H1 (cell line): Measurements from ENCODE around the gene RAB11FIP3. TPM values are rescaled to one million over a fixed set of nuclear protein-coding genes. Genes with fewer than 3 reads are reported as not detected.
A peak's percentile ranks its signal among the peaks of the same experiment; 100 is the strongest.

Experiments
- CTCF ChIA-PET: fragments of 300-600 bp; sonication (Branson Sonifier 250); formaldehyde crosslinking; loops from one replicate; lab custom pipeline; 2021; ENCODE audit not compliant: partially characterized antibody; lab: Charles Lee
- POLR2A ChIA-PET: fragments of 300-600 bp; sonication (Branson Sonifier 250); formaldehyde crosslinking; loops from one replicate; lab custom pipeline; 2021; ENCODE audit warnings: inconsistent platforms; ENCODE audit not compliant: partially characterized antibody; lab: Charles Lee
- DNase-seq, 2 experiments: peaks; one replicate each; pipeline versions ENCODE4 v3.0.0 to v3.0.0-alpha.2; 2010 to 2022; ENCODE audit warnings: low spot score in 2 of 2, low read depth in 1 of 2, mixed read lengths in 1 of 2
- FAIRE-seq: peaks from 2 replicates; lab custom pipeline; 2011; peaks lifted over from hg19 to GRCh38; lab: Jason Lieb, UNC
- H2AFZ ChIP-seq: 2 replicates; pipeline ENCODE4 v1.8.1; 2012; ENCODE audit warnings: low read length, inconsistent platforms
- H2AK5ac ChIP-seq: 2 replicates; pipeline ENCODE4 v1.6.1; 2013; ENCODE audit warnings: low read depth, low read length
- H2BK120ac ChIP-seq: replicated peaks from 2 replicates; pipeline ENCODE3; 2013; ENCODE audit warnings: low read depth, low read length, inconsistent platforms
- H2BK12ac ChIP-seq: 2 replicates; pipeline ENCODE4 v1.6.1; 2013; ENCODE audit warnings: low read depth, low read length
- H2BK15ac ChIP-seq: 2 replicates; pipeline ENCODE4 v1.6.1; 2013; ENCODE audit warnings: low read length
- H2BK20ac ChIP-seq: 2 replicates; pipeline ENCODE4 v1.6.1; 2013; ENCODE audit warnings: low read length
- H2BK5ac ChIP-seq: 2 replicates; pipeline ENCODE4 v1.6.1; 2013; ENCODE audit warnings: low read depth, low read length
- H3K14ac ChIP-seq: 2 replicates; pipeline ENCODE4 v1.6.1; 2013; ENCODE audit warnings: inconsistent platforms; ENCODE audit not compliant: insufficient read length
- H3K18ac ChIP-seq: 2 replicates; pipeline ENCODE4 v1.6.1; 2013; ENCODE audit warnings: low read length; ENCODE audit errors: extremely low read depth
- H3K23ac ChIP-seq: 2 replicates; pipeline ENCODE4 v1.6.1; 2013; ENCODE audit warnings: inconsistent platforms; ENCODE audit not compliant: insufficient read length
- H3K23me2 ChIP-seq: 2 replicates; pipeline ENCODE4 v1.6.1; 2013; ENCODE audit warnings: low read depth, low read length
- H3K27ac ChIP-seq: 2 replicates; pipeline ENCODE4 v1.6.1; 2011; ENCODE audit warnings: low read depth, low read length, inconsistent platforms
- H3K27me3 ChIP-seq, 4 experiments: replicated peaks in 1 of 4; 1 replicate in 1 of 4; 2 replicates in 3 of 4; pipeline versions ENCODE4 v1.6.1 to v1.8.1; 2011 to 2013; ENCODE audit warnings: low read length in 3 of 4, mild to moderate bottlenecking in 3 of 4, inconsistent platforms in 2 of 4, mixed read lengths in 2 of 4, moderate library complexity in 1 of 4; ENCODE audit not compliant: control insufficient read depth in 3 of 4, insufficient read depth in 3 of 4; ENCODE audit errors: extremely low read depth in 1 of 4
- H3K36me3 ChIP-seq, 4 experiments: 2 replicates each; pipeline versions ENCODE4 v1.6.1 to v1.8.1; 2011 to 2013; ENCODE audit warnings: mild to moderate bottlenecking in 4 of 4, low read length in 3 of 4, moderate library complexity in 2 of 4, control low read depth in 1 of 4, inconsistent platforms in 1 of 4; ENCODE audit not compliant: insufficient read depth in 4 of 4, control insufficient read depth in 2 of 4
- H3K4ac ChIP-seq: replicated peaks from 2 replicates; pipeline ENCODE3; 2013; ENCODE audit warnings: low read length, low read depth, mixed read lengths, inconsistent platforms; ENCODE audit not compliant: insufficient read length
- H3K4me1 ChIP-seq, 4 experiments: replicated peaks in 1 of 4; 1 replicate in 1 of 4; 2 replicates in 3 of 4; pipeline versions ENCODE4 v1.6.1 to v1.8.1; 2011 to 2013; ENCODE audit warnings: low read length in 3 of 4, inconsistent platforms in 2 of 4, mixed read lengths in 1 of 4; ENCODE audit not compliant: insufficient read depth in 4 of 4, control insufficient read depth in 3 of 4
- H3K4me2 ChIP-seq, 2 experiments: 2 replicates each; pipeline versions ENCODE4 v1.6.1 to v1.8.1; 2011 to 2013; ENCODE audit warnings: low read depth in 2 of 2, low read length in 2 of 2, control low read depth in 1 of 2, inconsistent platforms in 1 of 2, mild to moderate bottlenecking in 1 of 2; ENCODE audit not compliant: insufficient read depth in 1 of 2
- H3K4me3 ChIP-seq, 4 experiments: fragments of 200-600, 300-600 bp in 1 of 4; sonication (generic), shearing (Covaris generic), sonication (Bioruptor Twin) in 1 of 4; 2 replicates each; pipeline versions ENCODE4 v1.5.1 to v1.8.1; 2011 to 2016; ENCODE audit warnings: low read length in 4 of 4, low read depth in 3 of 4, control low read depth in 2 of 4, inconsistent platforms in 2 of 4, mild to moderate bottlenecking in 2 of 4, mixed read lengths in 1 of 4, moderate library complexity in 1 of 4; ENCODE audit not compliant: insufficient read depth in 2 of 4; ENCODE audit errors: extremely low read depth in 1 of 4
- H3K56ac ChIP-seq: replicated peaks from 2 replicates; pipeline ENCODE3; 2013; ENCODE audit warnings: low read depth, mild to moderate bottlenecking, mixed read lengths, low read length, inconsistent platforms; ENCODE audit not compliant: insufficient read length
- H3K79me1 ChIP-seq: 2 replicates; pipeline ENCODE4 v1.6.1; 2013; ENCODE audit warnings: low read depth, low read length, control low read depth
- H3K79me2 ChIP-seq, 2 experiments: 2 replicates each; pipeline versions ENCODE4 v1.6.1 to v1.8.1; 2012 to 2013; ENCODE audit warnings: low read length in 2 of 2, mild to moderate bottlenecking in 2 of 2, inconsistent platforms in 1 of 2; ENCODE audit not compliant: insufficient read depth in 2 of 2, control insufficient read depth in 1 of 2
- H3K9ac ChIP-seq, 4 experiments: replicated peaks in 1 of 4; 1 replicate in 1 of 4; 2 replicates in 3 of 4; pipeline versions ENCODE4 v1.6.1 to v1.8.1; 2011 to 2013; ENCODE audit warnings: low read depth in 3 of 4, low read length in 3 of 4, control low read depth in 2 of 4, mild to moderate bottlenecking in 2 of 4, moderate library complexity in 2 of 4, inconsistent platforms in 1 of 4; ENCODE audit errors: extremely low read depth in 1 of 4
- H3K9me3 ChIP-seq, 2 experiments: 2 replicates each; pipeline versions ENCODE4 v1.6.1 to v1.8.1; 2012 to 2013; ENCODE audit warnings: mild to moderate bottlenecking in 2 of 2, moderate library complexity in 2 of 2, control low read depth in 1 of 2, inconsistent platforms in 1 of 2, low read depth in 1 of 2, low read length in 1 of 2, mixed read lengths in 1 of 2; ENCODE audit not compliant: insufficient read depth in 2 of 2
- H4K20me1 ChIP-seq, 2 experiments: replicated peaks in 1 of 2; 2 replicates each; pipeline versions ENCODE3 to v1.8.1; 2011 to 2013; ENCODE audit warnings: inconsistent platforms in 2 of 2, low read length in 2 of 2, mild to moderate bottlenecking in 1 of 2; ENCODE audit not compliant: insufficient read depth in 2 of 2, control insufficient read depth in 1 of 2
- H4K5ac ChIP-seq: 2 replicates; pipeline ENCODE4 v1.6.1; 2013; ENCODE audit warnings: low read length, low read depth, mixed read lengths, inconsistent platforms; ENCODE audit not compliant: insufficient read length
- H4K8ac ChIP-seq: 2 replicates; pipeline ENCODE4 v1.8.0; 2013; ENCODE audit warnings: mild to moderate bottlenecking, moderate library complexity, low read length, inconsistent platforms; ENCODE audit not compliant: insufficient read depth; ENCODE audit errors: extremely low read depth
- H4K91ac ChIP-seq: replicated peaks from 2 replicates; pipeline ENCODE3; 2013; ENCODE audit warnings: low read length, mixed read lengths, inconsistent platforms; ENCODE audit not compliant: insufficient read length
- E2F6 ChIP-seq: IDR thresholded peaks from 2 replicates; pipeline ENCODE4 v1.6.1; 2012; ENCODE audit warnings: inconsistent platforms
- GABPA ChIP-seq: IDR thresholded peaks from 2 replicates; pipeline ENCODE4 v1.6.1; 2011; ENCODE audit warnings: mild to moderate bottlenecking, low read length, moderate library complexity, borderline replicate concordance; ENCODE audit not compliant: insufficient read depth
- HDAC2 ChIP-seq, 2 experiments: fragments of 300-600 bp in 1 of 2; sonication (generic) in 1 of 2; IDR thresholded peaks; 2 replicates each; pipeline ENCODE4 v1.6.1; 2011 to 2012; ENCODE audit warnings: low read depth in 2 of 2, low read length in 2 of 2, mild to moderate bottlenecking in 2 of 2, moderate library complexity in 2 of 2, borderline replicate concordance in 1 of 2, inconsistent platforms in 1 of 2
- KDM4A ChIP-seq: IDR thresholded peaks from one replicate; pipeline ENCODE4 v1.7.1; 2012; ENCODE audit warnings: low read depth, mild to moderate bottlenecking, moderate library complexity, low read length, inconsistent platforms; ENCODE audit not compliant: severe bottlenecking
- PHF8 ChIP-seq: fragments of 200-600 bp; sonication (generic); conservative IDR thresholded peaks from 2 replicates; pipeline ENCODE4 v1.7.1; 2012; ENCODE audit warnings: low read depth, mild to moderate bottlenecking, inconsistent platforms, low read length, moderate library complexity
- SIN3A ChIP-seq, 2 experiments: IDR thresholded peaks in 1 of 2; conservative IDR thresholded peaks in 1 of 2; 2 replicates each; pipeline ENCODE4 v1.6.1; 2011 to 2012; ENCODE audit warnings: low read length in 2 of 2, improper control_type of control experiment in 1 of 2, low read depth in 1 of 2, mild to moderate bottlenecking in 1 of 2
- TAF1 ChIP-seq: IDR thresholded peaks from 2 replicates; pipeline ENCODE4 v1.6.1; 2011; ENCODE audit warnings: mild to moderate bottlenecking, low read depth, low read length
- WGBS, 2 experiments: shearing (Covaris generic) in 1 of 2; methylation state at CpG; one replicate each; pipeline versions ENCODE4 v1.1.6 to v1.1.7; 2013 to 2015; ENCODE audit warnings: low lambda C conversion rate in 2 of 2, mixed read lengths in 2 of 2, inconsistent platforms in 1 of 2, low coverage in 1 of 2, missing lambda C conversion rate in 1 of 2; ENCODE audit not compliant: insufficient replicate concordance in 2 of 2, insufficient coverage in 1 of 2, insufficient read length in 1 of 2; ENCODE audit errors: extremely low coverage in 1 of 2, missing lambda C conversion rate in 1 of 2; 5-methylcytosine and 5-hydroxymethylcytosine counted together
- polyA plus RNA-seq, 7 experiments: library from polyadenylated mRNA; depleted of rRNA in 3 of 7; stranded (reverse) in 5 of 7; unstranded in 2 of 7; fragments of >200 nt in 5 of 7; fragments of 200-250 nt in 2 of 7; gene quantifications; 1 replicate in 5 of 7; 2 replicates in 1 of 7; 4 replicates in 1 of 7; pipeline versions ENCODE4 v1.2.1 to v1.2.3, GENCODE V29; 2011 to 2013; ENCODE audit warnings: missing spikeins in 2 of 7, mixed read lengths in 2 of 7
- total RNA-seq: library from RNA; stranded (reverse); fragmentation: NEBNext Ultra II Directional; extraction: Animal tissue kit (Norgen Biotek cat#: 25700); gene quantifications from 2 replicates; pipeline ENCODE4 v1.2.1, GENCODE V29; 2021
- TF ChIP-seq, protein P1 (sequence below): IDR thresholded peaks from 2 replicates; pipeline ENCODE4 v1.6.1; 2012; ENCODE audit warnings: inconsistent platforms

RAB11FIP3 gene
- total and polyA plus RNA-seq, 2 of the 8 experiments (the other 6 are each of a cell fraction or from before 2014, with no cell fraction given): 9.3 to 35.2 TPM

DNA sequence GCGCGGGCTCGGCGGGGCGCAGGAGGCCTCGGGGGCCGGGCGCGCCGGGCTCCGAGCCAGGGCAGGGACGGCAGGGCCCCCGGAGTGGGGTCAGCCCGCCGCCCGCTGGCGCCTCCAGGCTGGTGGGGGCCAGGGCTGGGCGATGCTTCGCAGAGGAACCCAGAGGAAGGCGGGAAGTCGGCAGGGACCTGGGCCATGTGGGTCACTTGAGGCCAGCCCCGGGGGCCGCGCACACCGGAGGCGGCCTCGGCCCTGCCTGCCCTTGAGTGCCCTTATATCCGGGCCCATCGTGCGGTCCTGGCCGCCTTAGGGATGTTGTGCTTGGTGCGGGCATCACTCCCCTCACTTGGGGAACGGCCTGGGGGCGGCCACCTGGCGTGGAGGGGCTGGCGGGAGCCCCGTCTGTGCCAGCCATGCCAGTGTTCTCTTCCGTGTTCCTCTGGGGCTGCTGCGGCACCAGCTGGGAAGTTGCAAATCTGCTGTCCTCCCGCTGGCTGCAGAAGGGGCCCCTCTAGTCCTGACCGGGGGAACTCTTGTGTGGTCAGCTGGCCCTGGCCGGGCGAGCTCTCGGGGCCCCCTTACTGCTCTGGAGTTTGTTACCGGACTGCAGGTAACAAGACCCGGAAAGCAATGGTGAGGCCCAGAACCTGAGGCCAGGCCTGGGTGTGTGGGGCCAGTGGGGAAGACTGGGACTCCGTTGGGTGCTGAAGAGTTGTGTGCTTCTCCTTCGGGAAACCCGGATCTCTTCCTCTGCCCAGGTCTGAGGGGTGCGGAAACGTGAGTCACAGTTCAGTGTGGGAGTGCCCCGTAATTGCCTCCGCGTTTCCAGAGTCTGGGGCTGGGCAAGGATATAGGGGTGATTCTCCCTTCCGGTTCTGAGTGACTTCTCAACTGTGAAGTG lies 102.9 kb downstream of the RAB11FIP3 start:
- Histone ChIP-seq H2BK20ac (no peak overlapping the region), H3K4me1 (peaks cover 0 to 21% (median 12%) of the 10 kb centered on the region in 4 experiments; a peak in 5 of 7 replicates), H3K23ac (no peak overlapping the region), H2BK12ac (no peak overlapping the region), H3K4me3 (peak overlapping the region; percentile 79 to 91 (median 82)), H3K9ac (peak overlapping the region; percentile 19 to 76 (median 64); a peak in 6 of 7 replicates), H3K4me2 (peak overlapping the region; percentile 76 to 92), H3K27me3 (no peaks in the 10 kb centered on the region), H3K23me2 (peaks cover 7% of the 10 kb centered on the region; the same call in 1 of the 2 replicates), H2BK120ac (no peak overlapping the region), H4K5ac (no peak overlapping the region), H3K56ac (no peak overlapping the region), H3K9me3 (no peaks in the 10 kb centered on the region), H4K20me1 (peaks cover 13 to 36% of the 10 kb centered on the region in 2 experiments), H3K14ac (no peak overlapping the region), H3K4ac (no peak overlapping the region), H2BK5ac (peak overlapping the region; percentile 30; the same call in 1 of the 2 replicates), H3K36me3 (no peaks in the 10 kb centered on the region), H2AFZ (no peak overlapping the region), H4K8ac (peak overlapping the region; percentile 85; the same call in 1 of the 2 replicates), H2BK15ac (no peak overlapping the region), H3K79me1 (peaks cover 12% of the 10 kb centered on the region), H3K79me2 (peaks cover 6 to 50% of the 10 kb centered on the region in 2 experiments; a peak in 3 of 4 replicates), H3K18ac (no peak overlapping the region), H4K91ac (peak overlapping the region; percentile 42), H3K27ac (no peak overlapping the region), H2AK5ac (no peak overlapping the region)
- DNase-seq: no peak
- CTCF ChIA-PET: interaction anchor here (0.6 to 1.6 kb wide), 3 partner anchors 8 to 166 kb away, joined by 3 to 7 read pairs (median 5); no protein-coding TSS in a partner anchor
- POLR2A ChIA-PET: interaction anchor here (0.9 to 1.7 kb wide), 9 partner anchors 10 to 128 kb away, joined by 3 to 8 read pairs (median 4); partner anchors contain the start of gene WFIKKN1
- whole genome bisulfite sequencing, 2 experiments: 19% methylated on average over 40 of the region's 55 CpGs; no CpG with 5 or more reads in 1 of the 2 experiments
- no peak for FAIRE-seq
- TF ChIP-seq HDAC2 (IDR thresholded peaks at IDR 0.05; ENCODE audit: borderline replicate concordance in 1 of 2, low read depth in 2 of 2, low read length in 2 of 2) (peak in 1 of 2 experiments; percentile 54; a peak in 1 of 4 replicates), PHF8 (no peak; the same call in 1 of the 2 replicates), TAF1 (peak; percentile 9; the same call in 1 of the 2 replicates), GABPA (0 out of 2 replicates have a peak, but pooled peaks have one; percentile 6), E2F6 (peak; percentile 98), KDM4A (peak; percentile 35), SIN3A (conservative IDR thresholded peaks at IDR 0.05 in 1 of 2, IDR thresholded peaks at IDR 0.05 in 1 of 2; ENCODE audit: low read depth in 1 of 2, low read length in 2 of 2) (0 out of 4 replicates have a peak, but pooled peaks have one; percentile 16 to 20)
- TF ChIP-seq, protein P1, sequence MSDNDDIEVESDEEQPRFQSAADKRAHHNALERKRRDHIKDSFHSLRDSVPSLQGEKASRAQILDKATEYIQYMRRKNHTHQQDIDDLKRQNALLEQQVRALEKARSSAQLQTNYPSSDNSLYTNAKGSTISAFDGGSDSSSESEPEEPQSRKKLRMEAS: peak; percentile 90
